Measurements from ENCODE around the gene PALS2.

PALS2 gene, protein sequence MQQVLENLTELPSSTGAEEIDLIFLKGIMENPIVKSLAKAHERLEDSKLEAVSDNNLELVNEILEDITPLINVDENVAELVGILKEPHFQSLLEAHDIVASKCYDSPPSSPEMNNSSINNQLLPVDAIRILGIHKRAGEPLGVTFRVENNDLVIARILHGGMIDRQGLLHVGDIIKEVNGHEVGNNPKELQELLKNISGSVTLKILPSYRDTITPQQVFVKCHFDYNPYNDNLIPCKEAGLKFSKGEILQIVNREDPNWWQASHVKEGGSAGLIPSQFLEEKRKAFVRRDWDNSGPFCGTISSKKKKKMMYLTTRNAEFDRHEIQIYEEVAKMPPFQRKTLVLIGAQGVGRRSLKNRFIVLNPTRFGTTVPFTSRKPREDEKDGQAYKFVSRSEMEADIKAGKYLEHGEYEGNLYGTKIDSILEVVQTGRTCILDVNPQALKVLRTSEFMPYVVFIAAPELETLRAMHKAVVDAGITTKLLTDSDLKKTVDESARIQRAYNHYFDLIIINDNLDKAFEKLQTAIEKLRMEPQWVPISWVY

DNA sequence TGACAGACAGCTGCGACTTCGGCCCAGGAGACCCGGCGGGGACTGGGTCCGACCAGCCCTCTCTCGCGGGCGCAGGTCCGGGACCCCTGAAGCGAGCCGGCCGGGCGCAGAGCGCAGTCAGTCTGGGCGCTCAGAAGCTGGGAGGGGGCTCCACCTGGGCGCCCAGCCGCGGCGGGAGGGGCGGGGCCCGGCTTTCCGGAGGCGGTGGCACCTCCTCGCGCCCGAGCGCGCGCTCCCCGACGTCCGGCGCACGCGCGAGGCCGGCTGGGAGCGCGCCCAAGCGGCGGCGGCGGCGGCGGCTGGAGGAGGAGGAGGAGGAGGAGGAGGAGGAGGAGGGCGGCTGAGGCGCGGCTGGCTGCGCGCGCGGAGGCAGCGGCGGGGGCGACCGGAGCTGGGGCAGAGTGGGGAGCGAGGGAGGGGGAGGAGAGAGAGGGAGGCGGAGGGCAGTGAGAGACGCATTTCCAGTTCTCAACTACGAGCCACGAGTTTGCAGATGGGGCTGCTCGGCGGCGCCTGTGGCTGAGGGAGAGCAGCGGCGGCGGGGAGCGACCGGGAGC is at the start of gene PALS2:
TSS of gene PALS2 (plus strand) at position 456 of the 557 bp plus-strand sequence. CDS start 50,216 bp downstream, outside the sequence.
- DNase-seq (ENCODE audit: low read depth), result peak; percentile 53

DNA sequence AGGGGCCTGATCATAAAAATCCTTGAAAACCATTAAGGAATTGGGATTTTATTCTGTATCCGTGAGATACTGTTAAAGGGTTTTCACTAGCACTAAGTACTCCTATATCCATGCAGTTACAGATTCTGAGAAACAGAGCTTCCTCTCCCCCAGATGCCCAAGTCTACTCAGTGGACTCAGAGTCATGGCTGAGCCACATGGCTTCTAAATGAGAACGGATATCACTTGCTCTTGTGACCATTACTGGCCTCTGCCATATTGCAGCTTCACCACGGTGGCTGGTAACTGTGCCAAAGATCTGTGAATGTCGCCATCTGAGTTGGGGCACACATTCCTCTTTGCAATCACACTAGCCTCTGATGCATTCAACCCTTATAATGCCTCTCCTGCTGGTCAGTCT is 42.0 kb upstream of the PALS2 start:
- no peak for DNase-seq (ENCODE audit: low read depth)

DNA sequence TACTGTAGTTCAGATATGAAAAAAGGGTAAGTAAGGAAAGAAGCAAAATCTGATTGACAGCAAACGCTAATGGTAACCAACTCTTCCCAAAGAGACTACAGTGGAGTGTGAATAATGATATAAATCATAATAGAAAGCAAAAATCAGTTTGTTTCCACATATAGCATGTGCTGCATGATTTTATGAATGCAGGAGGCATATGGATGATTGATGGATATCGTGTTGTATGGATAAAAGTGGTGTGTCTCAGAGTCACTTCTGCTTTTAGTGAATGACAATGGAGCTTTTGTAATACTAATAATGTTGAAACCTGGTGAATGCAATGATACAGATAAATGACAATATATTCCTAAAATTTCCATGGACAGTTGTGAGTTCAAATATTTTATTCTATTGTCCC is 36.6 kb upstream of the PALS2 start:
- no peak for DNase-seq (ENCODE audit: low read depth)

DNA sequence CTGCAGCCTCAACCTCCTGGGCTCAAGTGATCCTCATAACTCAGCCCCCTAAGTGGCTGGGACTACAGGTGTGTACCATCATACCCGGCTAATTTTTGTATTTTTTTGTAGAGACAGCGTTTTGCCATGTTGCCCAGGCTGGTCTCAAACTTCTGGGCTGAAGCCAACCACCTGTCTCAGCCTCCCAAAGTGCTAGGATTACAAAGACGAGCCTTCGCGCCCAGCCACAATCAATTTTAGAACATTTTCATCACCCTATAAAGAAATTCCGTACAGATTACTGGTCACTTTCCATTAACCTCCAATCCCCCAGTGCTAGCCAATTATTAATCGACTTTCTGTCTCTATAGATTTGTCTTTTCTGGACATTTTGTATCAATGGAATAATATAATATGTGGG is 32.3 kb upstream of the PALS2 start:
- DNase-seq (ENCODE audit: low read depth), result no peak

DNA sequence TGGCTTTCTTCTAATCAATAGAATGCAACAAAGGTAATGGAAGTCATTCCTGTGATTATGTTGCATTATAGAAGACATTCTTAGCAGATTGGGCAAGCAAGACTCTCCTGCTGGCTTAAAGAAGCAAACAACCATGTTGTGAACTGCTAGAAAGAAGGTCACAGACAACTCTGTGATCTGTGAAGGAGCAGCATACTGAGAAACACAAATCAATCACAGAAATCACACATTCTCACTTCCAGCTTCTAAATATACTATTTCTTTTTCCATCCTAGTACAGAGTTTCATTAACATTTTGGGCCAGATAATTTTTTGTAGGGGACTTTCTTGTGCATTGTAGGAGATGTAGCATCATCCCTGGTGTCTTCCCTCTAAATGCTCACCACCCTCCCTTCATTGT is 28.0 kb upstream of the PALS2 start:
- no peak for DNase-seq (ENCODE audit: low read depth)

DNA sequence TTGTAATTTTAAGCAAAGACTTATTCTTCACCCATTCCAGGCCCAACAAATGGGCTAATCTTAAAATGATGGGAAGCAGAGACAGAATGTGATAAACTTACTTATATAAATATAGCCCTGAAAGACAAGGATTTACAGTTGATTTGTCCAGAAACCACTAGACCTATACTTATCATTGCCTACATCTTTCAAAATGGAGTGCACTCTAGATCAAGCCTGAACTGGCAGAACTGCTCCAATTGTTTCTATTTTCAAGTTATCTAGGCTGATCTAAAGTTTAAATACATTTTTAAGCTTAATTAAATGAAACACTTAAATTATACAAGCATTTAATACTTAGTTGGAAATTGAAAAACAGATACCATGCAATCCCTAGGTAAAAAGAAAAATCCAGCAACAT is 24.9 kb upstream of the PALS2 start:
- no peak for DNase-seq (ENCODE audit: low read depth)

DNA sequence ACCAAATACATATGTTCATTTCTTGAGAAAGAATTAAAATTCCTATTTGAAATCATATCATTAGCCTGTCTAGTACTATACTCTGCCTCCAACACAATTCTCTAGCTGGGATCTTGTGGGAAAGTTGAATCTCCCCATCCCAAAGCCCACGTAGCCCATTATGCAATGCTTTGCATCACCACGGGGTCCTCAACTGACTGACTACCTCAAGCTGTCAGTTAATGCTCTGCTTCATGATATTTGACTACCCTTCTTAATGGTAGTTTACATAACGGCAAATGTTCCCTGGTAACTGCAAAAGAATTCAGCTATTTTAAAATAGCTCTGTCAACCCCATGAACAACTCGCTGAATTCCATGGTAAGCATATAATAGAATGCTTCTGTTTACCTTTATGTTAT is 23.3 kb upstream of the PALS2 start:
- no peak for DNase-seq (ENCODE audit: low read depth)

DNA sequence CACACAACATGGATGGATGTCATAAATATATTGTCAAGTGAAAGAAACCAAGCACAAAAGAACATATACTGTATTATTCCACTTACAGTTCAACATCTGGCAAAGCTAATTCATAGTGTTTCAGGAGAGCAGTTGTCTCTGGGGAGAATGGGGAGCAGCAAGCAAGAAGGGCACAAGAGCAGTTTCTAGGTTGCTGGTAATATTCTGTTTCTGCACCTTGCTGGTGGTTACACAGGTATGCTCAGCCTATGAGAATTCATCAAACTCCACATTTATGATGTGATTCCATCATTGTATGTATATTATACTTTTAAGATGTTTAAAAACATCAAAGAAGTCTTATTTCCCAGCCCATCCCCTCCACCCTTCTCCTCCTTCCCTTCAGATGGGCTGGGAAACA is 18.1 kb upstream of the PALS2 start:
- DNase-seq (ENCODE audit: low read depth), result no peak

DNA sequence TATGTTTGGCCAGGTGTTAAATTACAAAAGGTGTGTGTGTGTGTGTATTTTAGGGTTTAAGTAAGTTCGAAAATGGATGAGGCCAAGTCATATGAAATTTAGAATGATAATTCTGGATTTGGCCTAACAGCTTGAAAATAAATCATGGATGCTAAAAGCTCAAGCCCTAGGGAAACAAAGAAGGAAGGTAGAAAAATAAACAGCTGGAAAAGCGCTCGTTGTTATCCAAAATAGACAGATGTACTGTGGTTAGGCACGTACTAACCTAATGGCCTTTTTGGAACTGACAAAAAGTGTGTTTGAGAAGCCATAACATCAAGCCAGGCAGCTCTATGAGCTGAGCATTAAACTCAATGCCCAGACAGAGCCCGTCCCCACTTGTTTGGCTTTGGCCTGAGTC is 17.5 kb upstream of the PALS2 start:
- DNase-seq (ENCODE audit: low read depth), result no peak

DNA sequence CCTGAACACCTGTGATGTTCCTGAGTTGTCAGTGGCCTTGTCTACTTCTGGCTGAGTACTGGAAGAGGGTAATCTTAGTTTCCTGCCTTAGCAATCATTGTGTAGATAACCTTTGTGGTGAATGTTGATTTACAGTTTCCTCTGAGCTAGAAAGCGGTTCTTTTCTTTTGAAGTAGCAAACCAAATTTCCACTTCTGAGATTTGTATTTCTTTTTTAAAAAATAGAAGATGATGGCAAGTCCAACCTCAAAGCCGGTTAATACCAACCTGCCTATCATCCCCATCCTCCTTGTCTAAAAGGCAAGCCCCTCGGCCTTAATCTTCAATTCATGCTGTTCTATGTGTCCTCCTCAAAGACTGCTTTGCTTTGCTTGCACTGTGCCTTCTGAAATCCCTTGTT is 12.5 kb upstream of the PALS2 start:
- DNase-seq (ENCODE audit: low read depth), result no peak

DNA sequence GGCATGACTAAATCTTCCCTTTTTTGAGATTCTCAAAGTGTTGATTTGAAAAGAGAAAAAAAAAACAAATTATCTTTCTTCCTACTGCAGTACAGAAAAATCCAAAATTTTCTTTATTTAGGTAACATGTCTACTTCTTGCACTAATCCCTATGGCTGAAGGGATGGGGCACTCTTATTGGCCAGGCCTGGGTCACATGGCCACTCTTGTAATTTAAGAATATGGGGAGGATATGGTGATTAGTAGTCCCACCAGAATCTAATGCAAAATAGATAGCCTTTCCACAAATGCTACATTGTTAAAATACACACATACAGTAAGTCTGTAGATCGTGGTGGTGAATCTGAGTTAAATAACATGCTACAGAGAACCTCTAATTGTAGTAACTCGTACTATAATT is 7.0 kb upstream of the PALS2 start:
- DNase-seq (ENCODE audit: low read depth), result no peak

DNA sequence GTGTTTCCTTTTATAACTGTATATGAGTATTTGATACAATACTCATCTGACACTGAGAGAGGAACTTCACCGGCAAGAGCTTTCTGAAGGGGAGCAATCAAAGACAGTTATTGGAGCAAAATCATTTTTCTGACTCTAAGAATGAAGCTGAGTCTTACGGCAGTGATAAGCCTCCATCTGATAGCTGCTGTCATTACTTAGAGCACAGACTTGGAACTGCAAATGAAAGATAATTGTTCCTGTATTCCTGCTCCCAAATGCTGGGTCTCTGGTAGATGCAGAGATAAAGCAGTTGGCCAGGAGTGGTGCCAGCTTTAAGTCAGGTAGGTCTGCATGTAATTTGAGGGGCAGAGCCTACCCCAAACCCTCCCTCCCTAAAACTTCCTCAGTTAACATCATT is 2.3 kb upstream of the PALS2 start:
- no peak for DNase-seq (ENCODE audit: low read depth)

DNA sequence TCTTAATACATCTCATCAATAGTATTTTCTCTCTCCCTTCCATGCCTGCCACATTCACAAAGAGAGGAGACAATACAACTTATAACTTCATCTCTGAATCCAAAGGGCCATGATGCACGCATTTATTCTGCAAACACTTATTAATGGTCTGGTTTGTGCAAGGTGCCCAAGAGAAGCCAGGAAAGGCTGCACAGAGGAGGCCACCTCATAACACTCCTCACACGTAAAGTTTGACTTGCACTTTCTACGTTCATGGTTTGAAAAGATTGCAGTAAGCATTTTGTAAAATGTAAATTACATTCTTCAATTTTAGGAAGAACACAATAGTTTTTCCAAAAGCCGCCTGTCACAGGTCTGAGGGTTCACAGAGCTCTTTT is 1.2 kb upstream of the PALS2 start:
- DNase-seq (ENCODE audit: low read depth), result no peak

DNA sequence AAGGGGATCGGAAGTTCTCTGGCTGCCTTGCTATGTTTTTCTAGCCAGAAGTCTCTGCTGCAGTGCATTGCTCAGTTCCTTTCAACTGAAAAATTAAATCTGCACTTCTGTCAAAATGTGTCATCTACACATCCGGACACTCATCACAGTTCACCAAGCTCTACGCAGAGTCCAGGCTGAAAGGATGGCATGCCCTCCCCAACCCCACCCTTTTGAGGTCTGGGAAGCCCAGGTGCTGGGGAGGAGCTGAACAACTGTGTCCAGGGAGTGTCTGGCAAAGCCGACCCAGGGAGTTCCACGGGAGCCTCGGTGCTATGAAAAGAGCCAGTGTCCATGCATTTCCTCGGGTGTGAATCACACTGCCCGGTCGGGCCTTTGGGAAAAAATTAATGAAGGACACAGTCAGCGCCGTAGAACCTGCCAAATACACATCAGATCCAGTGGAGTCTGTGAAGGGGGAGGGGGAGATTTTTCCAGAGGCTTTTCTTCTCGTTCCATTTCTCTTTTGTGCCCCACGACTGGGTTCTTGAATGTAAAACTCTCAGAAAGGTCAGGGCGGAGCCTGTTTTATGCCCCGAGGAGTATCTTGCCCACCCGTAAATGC is 757 bp upstream of the PALS2 start:
- no peak for DNase-seq (ENCODE audit: low read depth)

DNA sequence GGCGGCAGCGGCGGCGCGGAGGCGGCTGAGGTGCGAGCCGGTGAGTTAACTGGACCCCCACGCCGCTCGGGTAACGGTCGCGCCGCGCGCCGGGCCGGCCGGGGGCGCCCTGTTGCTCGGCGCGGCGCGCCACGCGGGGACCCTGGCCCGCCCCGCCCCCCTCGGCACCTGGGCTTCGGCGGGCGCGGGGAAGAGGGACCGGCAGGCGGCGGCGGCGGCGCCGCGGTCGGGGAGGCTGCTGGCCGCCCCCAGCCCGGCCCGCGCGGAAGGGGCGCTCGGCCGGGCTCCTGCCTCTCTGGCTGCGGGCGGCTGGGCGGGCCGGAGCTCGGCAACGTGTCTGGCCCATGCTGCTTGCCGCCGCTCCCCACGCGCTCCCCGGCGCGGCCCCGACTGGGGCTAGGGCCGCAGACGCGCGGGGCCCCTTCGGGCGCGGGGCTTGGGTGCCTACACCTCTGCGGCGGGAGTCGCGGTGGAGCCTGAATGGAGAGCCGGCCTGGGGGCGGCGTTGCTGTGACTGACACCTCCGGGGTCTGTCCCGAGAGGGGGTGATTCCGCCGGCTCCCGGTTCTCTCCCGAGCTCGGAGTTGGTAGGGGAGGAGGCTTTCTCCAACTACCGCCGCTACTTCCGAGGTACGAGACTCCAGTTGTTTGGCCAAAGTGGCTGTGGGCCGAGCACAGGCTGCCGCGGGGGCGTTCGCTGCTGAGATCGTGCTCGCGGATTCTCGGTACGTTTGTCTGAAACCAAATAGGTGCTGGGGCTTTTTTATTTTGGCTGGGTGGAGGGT is 494 bp downstream of the PALS2 start:
- peak; percentile 5 for DNase-seq (ENCODE audit: low read depth)

DNA sequence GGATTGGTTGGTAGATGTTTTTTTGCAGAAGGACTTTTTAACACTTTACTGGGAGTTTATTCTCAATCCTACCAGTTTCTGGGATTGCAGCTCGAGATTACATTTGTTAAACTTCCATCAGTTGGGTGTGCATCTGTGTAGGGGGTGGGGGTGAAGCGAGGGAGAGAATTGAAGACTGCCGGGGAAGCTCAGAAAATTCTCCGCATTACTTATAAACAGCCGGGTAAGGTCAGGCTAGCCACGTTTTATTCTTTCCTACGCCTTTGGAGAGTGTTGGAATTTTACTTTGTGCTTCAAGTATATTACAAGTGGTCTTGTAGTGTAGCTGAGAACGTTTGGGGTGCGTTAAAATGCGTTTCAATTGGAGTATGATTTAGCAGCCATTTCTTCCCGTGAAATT is 1.1 kb downstream of the PALS2 start:
- DNase-seq (ENCODE audit: low read depth), result no peak

DNA sequence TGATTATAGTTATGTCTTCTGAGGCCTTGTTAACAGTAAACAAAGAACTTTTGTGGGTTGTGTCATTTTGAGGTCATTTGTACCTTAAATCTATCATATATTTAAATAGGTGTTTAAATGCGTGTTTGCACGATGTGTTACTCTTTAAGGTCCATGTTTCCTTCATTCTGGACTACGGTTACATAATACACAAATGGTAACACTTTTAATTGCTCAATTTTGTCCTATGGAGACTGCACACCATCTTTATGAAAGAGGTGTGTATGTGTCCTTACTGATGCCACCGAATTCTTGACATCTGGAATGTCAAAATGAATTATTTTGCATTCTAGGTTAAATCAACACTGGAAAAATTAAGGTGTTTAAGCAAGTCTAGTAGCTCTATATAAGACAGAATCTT is 1.7 kb downstream of the PALS2 start:
- DNase-seq (ENCODE audit: low read depth), result no peak

DNA sequence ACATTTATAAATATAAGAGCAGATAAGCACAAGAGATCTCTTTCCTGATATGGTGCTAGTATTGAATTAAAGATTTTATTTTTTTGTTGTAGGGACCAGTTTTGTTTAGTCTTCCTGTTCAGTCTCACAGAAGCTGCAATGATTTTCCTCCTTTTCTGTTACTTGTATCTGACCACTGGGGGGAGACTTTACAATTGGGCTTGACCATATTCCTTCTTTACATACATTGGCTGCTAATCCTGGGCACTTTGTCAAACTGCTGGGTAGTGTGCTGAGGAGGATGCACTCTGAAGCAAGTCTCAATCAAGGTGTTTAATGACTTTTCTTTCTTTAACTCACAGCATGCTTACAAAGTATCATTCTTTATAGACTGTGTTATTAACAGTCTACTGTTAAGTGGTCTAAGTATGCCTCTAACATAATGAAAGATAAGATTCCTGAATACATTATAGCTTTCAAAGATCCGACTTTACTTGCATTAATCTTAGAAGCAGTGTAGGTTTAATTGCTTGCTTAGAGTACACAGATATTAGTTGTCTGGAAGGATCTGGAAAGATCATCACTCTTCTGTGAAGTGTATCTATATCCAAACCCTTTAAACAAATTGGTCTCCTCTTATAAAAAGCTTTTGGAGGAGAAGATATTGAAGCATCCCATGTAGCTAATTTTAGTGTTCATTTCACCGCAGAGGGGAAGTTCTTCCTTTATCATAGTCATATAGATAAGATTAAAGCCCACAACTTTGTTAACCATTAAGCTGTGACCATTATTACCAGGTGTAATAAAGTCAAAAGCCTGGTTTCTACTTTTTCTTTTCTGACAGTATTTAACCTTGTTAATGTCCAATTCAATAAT is 3.1 kb downstream of the PALS2 start:
- DNase-seq (ENCODE audit: low read depth), result no peak

DNA sequence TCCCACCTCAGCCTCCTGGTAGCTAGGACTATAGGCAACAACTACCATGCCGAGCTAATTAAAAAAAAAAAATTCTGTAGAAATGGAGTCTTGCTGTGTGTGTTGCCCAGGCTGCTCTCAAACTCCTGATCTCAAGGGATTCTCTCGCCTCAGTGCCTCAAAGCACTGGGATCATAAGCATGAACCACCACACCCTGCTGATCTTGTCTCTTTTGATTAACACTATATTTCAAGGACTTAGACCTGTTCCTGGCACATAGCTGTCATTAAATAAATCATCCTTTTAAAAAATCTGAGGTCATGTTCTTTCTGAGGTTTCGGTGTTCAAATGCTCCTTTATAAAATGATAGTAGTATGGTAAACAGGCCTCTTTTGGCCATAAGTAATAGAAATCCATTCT is 4.8 kb downstream of the PALS2 start:
- no peak for DNase-seq (ENCODE audit: low read depth)

DNA sequence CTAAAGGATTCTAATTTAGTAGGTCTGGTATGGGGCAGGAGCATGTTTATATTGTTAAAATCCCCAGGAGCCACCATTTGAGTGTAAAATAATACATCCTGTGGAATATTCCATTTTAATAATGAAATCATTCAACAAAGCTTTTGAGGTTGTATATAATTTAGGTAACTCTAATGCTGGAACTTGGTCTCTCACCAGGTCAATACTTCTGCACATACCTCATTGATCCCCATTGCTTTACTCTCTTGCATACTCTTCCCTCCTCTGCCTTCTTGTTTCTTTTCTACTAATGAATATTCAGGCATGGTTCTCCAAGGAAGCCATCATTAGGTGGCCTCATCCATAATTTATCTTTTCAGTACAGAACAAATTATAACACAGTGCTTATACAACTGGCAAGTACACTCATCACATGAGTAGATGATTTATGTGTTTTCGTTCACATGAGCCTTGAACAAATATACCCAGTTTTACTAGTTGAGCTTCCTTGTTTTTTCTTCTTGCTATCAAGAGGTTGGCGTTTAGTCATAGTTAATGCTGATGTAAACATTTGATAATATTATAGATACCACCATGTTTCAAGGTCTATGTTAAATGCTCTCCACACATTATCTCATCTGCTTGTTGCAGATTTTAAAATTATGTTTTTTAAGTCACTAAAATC is 7.2 kb downstream of the PALS2 start:
- DNase-seq (ENCODE audit: low read depth), result no peak

DNA sequence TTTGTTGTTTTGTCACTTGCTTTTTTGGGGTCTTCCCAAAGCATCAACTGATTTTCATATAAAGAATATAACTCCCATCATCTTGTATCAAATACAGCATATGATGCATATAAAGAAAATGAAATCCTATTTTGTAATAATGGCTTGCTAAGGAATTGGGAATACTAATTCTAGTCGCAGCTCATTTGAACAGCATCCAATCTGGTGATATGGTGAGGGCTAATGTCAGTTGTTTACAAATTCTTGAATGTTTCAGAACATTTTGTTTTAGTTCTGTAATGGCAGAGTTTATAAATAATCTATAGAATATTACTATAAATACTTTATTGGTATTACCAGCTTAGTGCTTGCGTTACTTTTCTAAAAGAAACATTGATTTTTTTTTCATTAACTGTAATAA is 8.9 kb downstream of the PALS2 start:
- DNase-seq (ENCODE audit: low read depth), result no peak
